SW480 (cell line): ENCODE data around the gene BNIPL.

Source experiments
- DNase-seq: peaks from one replicate; pipeline ENCODE4 v3.0.0-alpha.2; 2016; ENCODE audit warnings: low spot score

The BNIPL gene

GRCh38 chr1:151058692-151059091 is 22.3 kb downstream of the BNIPL start:
- DNase-seq = no peak

DNA sequence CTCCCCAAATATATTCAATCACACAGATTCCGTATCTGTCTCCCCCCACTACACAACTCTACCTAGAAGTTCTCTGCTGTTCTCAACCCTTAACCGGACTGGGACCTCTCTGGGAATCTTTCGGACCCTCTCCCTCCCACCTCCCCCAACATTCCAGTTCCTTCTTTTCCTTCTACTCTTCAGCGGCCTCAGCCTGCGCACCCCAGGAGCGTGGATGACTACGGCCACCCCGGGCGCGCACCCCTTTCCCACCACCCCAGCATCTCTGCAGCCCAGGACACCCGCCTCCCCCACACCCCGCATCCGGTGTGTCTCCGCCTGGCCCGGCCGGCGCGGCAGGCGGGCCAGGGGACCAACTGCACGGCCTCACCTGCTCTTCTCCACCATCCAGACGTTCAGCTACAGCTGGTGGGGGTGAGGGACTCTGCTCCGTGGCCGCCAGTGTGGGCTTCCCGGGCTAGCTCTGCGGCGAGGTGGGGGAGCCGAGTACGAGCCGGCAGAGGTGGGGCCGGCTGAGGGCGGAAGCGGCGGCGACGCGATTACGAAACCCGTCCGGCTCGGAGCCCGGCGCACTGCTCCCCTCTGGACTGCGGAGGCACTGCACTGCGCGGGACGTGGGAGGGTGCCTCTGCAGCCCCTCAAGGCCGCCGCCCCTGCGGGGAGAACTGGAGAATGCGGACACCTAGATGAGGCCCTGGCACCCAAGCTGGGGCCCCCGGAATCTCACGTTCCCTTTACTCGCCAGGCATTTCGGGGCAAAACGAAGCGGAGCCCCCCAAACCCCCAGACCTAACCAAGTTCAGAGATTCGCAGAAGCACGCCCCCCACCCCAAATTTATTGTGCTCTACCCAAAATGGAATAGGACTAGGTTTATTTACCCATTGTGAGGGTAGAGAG is 23.0 kb downstream of the BNIPL start, which contains the start of gene CDC42SE1:
TSS of gene CDC42SE1 (minus strand) at position 514 of the 898 bp plus-strand sequence. CDS start 3,892 bp downstream, outside the sequence.
- DNase-seq = peak; percentile 83

DNA sequence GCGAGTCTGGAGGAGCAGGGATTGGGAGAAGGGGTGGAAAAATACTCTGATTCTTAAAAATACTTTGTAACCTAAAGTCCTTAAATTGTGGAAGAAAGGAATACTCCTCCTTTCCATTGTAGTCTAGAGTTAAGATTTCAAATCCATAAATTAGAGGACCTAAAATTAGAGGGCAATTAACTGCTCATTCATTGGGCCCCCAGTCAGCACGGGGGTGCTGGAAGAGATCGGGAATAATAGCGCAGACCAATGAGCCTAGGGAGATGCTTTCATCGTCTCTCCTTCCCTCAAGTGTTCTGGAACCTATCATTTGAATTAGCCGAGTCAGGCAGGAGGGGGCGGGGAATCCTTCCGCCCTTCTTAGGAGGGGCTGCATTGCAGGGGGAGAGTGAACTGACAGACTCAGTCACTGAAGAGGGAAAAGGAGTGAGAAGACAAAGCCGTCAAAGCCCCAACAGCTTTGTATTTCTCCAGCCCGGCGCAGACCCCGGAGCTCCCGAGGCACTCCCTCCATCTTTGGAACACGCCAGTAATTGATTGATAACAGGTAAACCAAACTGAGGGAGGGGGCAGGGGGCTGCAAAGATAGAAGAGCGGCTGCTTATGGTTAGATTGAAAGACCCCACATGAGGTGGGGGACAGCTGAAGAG is 23.7 kb downstream of the BNIPL start, which contains the start of gene MLLT11:
TSS of gene MLLT11 (plus strand) at position 391 of the 650 bp plus-strand sequence. CDS start 6,828 bp downstream, outside the sequence.
- DNase-seq = peak; percentile 54

GRCh38 chr1:151060657-151061421 is 24.5 kb downstream of the BNIPL start:
- no peak for DNase-seq

DNA sequence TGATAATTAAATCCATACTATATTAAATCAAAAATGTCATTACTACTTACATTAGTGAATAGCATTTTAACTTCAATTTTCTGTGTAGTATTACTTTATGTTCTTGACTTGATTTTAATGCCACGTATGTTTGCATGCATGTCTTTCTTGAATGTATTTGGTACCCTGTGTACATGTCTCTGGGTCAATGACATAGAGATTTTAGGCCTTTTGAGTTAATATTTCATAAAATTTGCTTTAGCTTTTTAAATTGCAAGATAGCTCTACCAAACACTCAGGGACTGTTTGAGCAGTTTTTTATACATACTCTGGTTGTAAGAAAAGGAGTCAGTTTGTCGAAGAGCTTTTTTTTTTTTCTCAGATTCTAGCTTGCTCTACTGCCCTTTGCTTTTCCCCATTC is 25.3 kb downstream of the BNIPL start:
- DNase-seq = no peak

DNA sequence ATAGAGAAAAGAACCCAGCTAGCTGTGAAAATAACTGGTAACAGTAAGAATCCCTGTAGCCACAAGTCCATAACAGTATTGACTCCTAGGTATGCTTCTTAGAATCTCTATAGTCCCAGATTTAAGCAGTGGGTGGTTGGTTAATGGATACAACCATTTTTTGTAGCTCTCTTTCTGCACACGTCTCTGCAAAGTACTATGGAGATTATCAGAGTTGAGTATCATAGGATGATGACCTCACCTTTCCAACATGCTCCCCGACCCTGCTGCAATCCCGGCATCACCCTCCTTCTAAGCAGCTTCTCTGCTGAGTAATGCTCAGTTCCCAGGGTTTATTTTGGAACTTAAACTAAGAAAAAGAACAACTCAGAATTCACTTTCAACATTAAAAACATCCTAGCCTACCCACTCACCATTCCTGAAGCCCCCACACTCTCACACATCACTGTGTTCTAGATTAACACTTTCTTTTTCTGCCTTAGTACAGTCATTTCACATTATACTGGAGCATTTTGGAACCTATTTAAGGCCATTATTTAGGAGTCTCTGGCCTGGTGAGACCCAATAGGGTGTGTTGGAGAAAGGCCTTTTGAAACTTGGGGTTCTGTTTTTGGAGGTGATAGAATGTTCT is 26.5 kb downstream of the BNIPL start:
- no peak for DNase-seq

DNA sequence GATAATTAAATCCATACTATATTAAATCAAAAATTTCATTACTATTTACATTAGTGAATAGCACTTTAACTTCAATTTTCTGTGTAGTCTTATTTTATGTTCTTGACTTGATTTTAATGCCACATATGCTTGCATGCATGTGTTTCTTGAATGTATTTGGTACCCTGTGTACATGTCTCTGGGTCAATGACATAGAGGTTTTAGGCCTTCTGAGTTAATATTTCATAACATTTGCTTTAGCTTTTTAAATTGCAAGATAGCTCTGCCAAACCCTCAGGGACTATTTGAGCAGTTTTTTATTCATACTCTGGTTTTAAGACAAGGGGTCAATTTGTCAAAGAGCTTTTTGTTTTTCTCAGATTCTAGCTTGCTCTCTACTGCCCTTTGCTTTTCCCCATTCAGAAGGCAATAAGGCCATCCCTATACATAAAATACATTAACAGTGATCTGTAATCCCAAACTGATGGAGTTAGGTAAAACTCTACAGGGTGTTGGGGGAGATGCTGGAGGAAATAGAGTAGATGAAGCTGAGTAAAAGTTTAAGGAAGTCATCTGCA is 28.8 kb downstream of the BNIPL start:
- DNase-seq = no peak

- DNase-seq = no peak
Observed at GRCh38 chr1:151067185-151067584, 30.8 kb downstream of the BNIPL start.

DNA sequence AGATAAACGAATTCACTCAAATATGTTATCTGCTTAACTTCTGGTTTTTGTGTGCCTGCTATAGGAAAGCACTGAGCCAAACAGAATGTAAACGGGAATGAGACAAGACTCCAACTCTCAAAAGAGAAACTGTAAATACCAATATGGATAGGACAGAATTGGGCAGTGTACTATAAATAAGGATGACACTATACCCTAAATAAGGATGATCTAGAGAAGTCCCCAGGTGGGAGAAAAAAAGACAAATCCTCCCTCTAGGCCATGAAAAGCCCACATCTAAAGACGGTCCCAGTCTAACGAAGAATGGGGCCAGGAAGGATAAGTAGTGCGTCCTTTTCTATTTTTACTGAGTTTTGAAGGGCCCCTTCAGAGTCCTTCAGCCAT is 32.7 kb downstream of the BNIPL start:
- no peak for DNase-seq

GRCh38 chr1:151070474-151071276 is 34.3 kb downstream of the BNIPL start, which contains the start of gene GABPB2:
Gene GABPB2, plus strand, starts transcription at chr1:151070761. Its CDS starts 17,429 bp downstream, at chr1:151088190.
- peak; percentile 86 for DNase-seq

DNA sequence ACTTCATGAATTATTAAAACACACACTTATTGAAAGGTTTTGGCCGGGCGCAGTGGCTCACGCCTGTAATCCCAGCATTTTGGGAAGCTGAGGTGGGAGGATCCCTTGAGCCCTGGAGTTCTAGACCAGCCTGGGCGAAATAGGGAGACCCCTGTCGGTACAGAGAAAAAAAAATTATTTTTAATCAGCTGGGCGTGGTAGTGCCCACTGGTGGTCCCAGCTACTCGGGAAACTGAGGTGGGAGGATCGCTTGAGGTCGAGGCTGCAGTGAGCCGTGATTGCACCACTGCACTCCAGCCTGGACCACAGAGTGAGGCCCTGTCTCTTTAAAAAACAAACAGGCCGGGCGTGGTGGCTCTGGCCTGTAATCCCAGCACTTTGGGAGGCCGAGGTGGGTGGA is 35.8 kb downstream of the BNIPL start:
- DNase-seq = no peak

DNA sequence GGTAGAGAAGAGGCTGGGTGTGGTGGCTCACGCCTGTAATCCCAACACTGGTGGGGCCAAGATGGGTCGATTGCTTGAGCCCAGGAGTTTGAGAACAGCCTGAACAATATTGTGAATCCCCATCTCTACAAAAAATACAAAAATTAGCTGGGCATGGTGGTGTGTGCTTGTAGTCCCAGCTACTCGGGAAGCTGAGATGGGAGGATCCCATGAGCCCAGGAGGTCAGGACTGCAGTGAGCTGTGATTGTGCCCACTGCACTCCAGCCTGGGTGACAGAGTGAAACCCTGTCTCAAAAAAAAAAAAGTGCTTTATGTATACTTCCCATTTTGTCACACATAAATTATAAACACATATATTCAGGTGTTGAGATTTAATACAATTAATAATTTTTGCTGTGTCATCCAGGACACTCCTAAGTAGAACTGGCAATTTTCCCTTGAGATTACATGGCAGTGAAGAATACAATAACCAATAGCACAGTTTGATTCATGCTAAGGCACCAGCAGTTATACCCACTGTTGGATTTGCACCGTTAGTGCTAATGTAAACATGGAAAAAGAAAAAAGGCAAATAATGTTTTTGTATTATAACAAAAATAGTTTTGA is 49.7 kb downstream of the BNIPL start:
- DNase-seq = no peak
